ENCODE results near the gene AKAP8L. TPM values are rescaled to one million over a fixed set of nuclear protein-coding genes. Genes with fewer than 3 reads are reported as not detected.

AKAP8L gene
- total and polyA plus RNA-seq, 2 donors (not counting 1 experiment from before 2014, with no cell fraction given): 184 to 211 TPM

DNA sequence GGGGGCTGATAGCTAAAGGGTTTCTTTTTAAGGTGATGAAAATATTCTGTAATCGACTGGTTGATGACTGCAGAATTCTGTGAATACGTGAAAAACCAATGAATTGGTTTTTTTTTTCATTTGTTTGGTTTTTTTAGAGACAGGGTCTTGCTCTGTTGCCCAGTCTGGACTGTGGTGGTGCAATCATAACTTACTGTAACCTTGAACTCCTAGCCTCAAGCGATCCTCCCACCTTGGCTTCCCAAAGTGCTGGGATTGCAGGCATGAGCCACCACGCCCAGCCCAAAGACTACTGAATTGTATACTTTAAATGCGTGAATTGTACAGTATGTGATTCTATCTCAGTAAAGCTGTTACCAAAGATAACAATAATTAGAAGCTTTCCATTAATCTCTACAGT is 24.4 kb downstream of the AKAP8L start:
- DNase-seq (no peak), ATAC-seq (ENCODE audit: low read depth) (no peak)
- Histone ChIP-seq H3K4me1 (ENCODE audit: control insufficient read depth in 2 of 2, insufficient read depth in 2 of 2, low read length in 2 of 2) (peaks cover 0 to 3% of the 10 kb centered on the region in 2 donors), H4K20me1 (ENCODE audit: control insufficient read depth, insufficient read depth, low read length, poor library complexity, severe bottlenecking) (peaks cover 20% of the 10 kb centered on the region), H3K4me3 (ENCODE audit: control extremely low read depth in 1 of 5, extremely low read depth in 1 of 5, insufficient read depth in 1 of 5, low read depth in 2 of 5, low read length in 4 of 5) (no peak overlapping the region), H3K79me2 (ENCODE audit: control insufficient read depth, insufficient read depth, low read length) (peaks cover 32% of the 10 kb centered on the region), H3K36me3 (replicated peaks in 1 of 2; ENCODE audit: control extremely low read depth in 1 of 2, control insufficient read depth in 1 of 2, extremely low read depth in 1 of 2, insufficient read depth in 2 of 2, low read length in 1 of 2) (peaks cover 2 to 60% of the 10 kb centered on the region in 2 experiments), H3K4me2 (replicated peaks; ENCODE audit: low read depth, low read length, poor library complexity, severe bottlenecking) (no peak overlapping the region), H3K27me3 (replicated peaks in 1 of 4; ENCODE audit: control extremely low read depth in 1 of 4, control insufficient read depth in 3 of 4, insufficient read depth in 4 of 4, low read length in 3 of 4) (no peaks in the 10 kb centered on the region), H3K9me3 (ENCODE audit: control extremely low read depth in 1 of 3, control insufficient read depth in 2 of 3, insufficient read depth in 1 of 3, low read length in 2 of 3) (no peaks in the 10 kb centered on the region), H3K9ac (ENCODE audit: low read length) (no peak overlapping the region), H3K27ac (ENCODE audit: low read length in 2 of 2) (no peak overlapping the region), H2AFZ (ENCODE audit: insufficient read depth, low read depth, low read length, poor library complexity, severe bottlenecking) (no peak overlapping the region)
- H3K27ac Mint-ChIP-seq: no peak overlapping the region
- no peaks in the 10 kb centered on the region for H3K27me3 Mint-ChIP-seq
- CTCF ChIA-PET: no interaction called here
- H3K4me1 Mint-ChIP-seq: peaks cover 11% of the 10 kb centered on the region
- no peaks in the 10 kb centered on the region for H3K9me3 Mint-ChIP-seq (ENCODE audit: insufficient read depth)
- no peak for TF ChIP-seq EZH2 (IDR thresholded peaks at IDR 0.05; ENCODE audit: borderline replicate concordance, insufficient read depth, low read depth, low read length, poor library complexity, severe bottlenecking)
- TF ChIP-seq, protein P1, sequence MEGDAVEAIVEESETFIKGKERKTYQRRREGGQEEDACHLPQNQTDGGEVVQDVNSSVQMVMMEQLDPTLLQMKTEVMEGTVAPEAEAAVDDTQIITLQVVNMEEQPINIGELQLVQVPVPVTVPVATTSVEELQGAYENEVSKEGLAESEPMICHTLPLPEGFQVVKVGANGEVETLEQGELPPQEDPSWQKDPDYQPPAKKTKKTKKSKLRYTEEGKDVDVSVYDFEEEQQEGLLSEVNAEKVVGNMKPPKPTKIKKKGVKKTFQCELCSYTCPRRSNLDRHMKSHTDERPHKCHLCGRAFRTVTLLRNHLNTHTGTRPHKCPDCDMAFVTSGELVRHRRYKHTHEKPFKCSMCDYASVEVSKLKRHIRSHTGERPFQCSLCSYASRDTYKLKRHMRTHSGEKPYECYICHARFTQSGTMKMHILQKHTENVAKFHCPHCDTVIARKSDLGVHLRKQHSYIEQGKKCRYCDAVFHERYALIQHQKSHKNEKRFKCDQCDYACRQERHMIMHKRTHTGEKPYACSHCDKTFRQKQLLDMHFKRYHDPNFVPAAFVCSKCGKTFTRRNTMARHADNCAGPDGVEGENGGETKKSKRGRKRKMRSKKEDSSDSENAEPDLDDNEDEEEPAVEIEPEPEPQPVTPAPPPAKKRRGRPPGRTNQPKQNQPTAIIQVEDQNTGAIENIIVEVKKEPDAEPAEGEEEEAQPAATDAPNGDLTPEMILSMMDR (IDR thresholded peaks at IDR 0.05): no peak
- POLR2A ChIA-PET: no interaction called here
- 95% methylated on average over 2 of the region's 5 CpGs for WGBS (ENCODE audit: insufficient coverage)
- H3K4me3 Mint-ChIP-seq: no peak overlapping the region
- intact Hi-C loops (cut with micrococcal nuclease): no loop called here

- ChIA-PET CTCF (no interaction called here), POLR2A (no interaction called here)
Measured at GRCh38 chr19:15393963-15394362, 24.8 kb downstream of the AKAP8L start.

More at GRCh38 chr19:15393963-15394362, 24.8 kb downstream of the AKAP8L start:
- peaks cover 0 to 3% of the 10 kb centered on the region in 2 donors for H3K4me1 ChIP-seq (ENCODE audit: control insufficient read depth in 2 of 2, insufficient read depth in 2 of 2, low read length in 2 of 2)
- no peaks in the 10 kb centered on the region for H3K9me3 ChIP-seq (ENCODE audit: control extremely low read depth in 1 of 3, control insufficient read depth in 2 of 3, insufficient read depth in 1 of 3, low read length in 2 of 3)
- H3K4me1 Mint-ChIP-seq: peaks cover 11% of the 10 kb centered on the region
- H3K9me3 Mint-ChIP-seq (ENCODE audit: insufficient read depth): no peaks in the 10 kb centered on the region
- intact Hi-C loops (cut with micrococcal nuclease): no loop called here
- H3K27ac Mint-ChIP-seq: no peak overlapping the region
- DNase-seq: no peak
- peaks cover 20% of the 10 kb centered on the region for H4K20me1 ChIP-seq (ENCODE audit: control insufficient read depth, insufficient read depth, low read length, poor library complexity, severe bottlenecking)
- no peak overlapping the region for H3K9ac ChIP-seq (ENCODE audit: low read length)
- H3K4me2 ChIP-seq (replicated peaks; ENCODE audit: low read depth, low read length, poor library complexity, severe bottlenecking): no peak overlapping the region
- no peak overlapping the region for H3K4me3 ChIP-seq (ENCODE audit: control extremely low read depth in 1 of 5, extremely low read depth in 1 of 5, insufficient read depth in 1 of 5, low read depth in 2 of 5, low read length in 4 of 5)
- no peaks in the 10 kb centered on the region for H3K27me3 ChIP-seq (replicated peaks in 1 of 4; ENCODE audit: control extremely low read depth in 1 of 4, control insufficient read depth in 3 of 4, insufficient read depth in 4 of 4, low read length in 3 of 4)
- peaks cover 2 to 55% of the 10 kb centered on the region in 2 experiments for H3K36me3 ChIP-seq (replicated peaks in 1 of 2; ENCODE audit: control extremely low read depth in 1 of 2, control insufficient read depth in 1 of 2, extremely low read depth in 1 of 2, insufficient read depth in 2 of 2, low read length in 1 of 2)
- no peak for TF ChIP-seq EZH2 (IDR thresholded peaks at IDR 0.05; ENCODE audit: borderline replicate concordance, insufficient read depth, low read depth, low read length, poor library complexity, severe bottlenecking)
- TF ChIP-seq, protein P1 (IDR thresholded peaks at IDR 0.05): no peak
- no peak for ATAC-seq (ENCODE audit: low read depth)
- H3K79me2 ChIP-seq (ENCODE audit: control insufficient read depth, insufficient read depth, low read length): peaks cover 36% of the 10 kb centered on the region
- no peak overlapping the region for H3K4me3 Mint-ChIP-seq
- no peak overlapping the region for H2AFZ ChIP-seq (ENCODE audit: insufficient read depth, low read depth, low read length, poor library complexity, severe bottlenecking)
- no peaks in the 10 kb centered on the region for H3K27me3 Mint-ChIP-seq
- H3K27ac ChIP-seq (ENCODE audit: low read length in 2 of 2): no peak overlapping the region
